ENCODE data around the gene ALK.

DNA sequence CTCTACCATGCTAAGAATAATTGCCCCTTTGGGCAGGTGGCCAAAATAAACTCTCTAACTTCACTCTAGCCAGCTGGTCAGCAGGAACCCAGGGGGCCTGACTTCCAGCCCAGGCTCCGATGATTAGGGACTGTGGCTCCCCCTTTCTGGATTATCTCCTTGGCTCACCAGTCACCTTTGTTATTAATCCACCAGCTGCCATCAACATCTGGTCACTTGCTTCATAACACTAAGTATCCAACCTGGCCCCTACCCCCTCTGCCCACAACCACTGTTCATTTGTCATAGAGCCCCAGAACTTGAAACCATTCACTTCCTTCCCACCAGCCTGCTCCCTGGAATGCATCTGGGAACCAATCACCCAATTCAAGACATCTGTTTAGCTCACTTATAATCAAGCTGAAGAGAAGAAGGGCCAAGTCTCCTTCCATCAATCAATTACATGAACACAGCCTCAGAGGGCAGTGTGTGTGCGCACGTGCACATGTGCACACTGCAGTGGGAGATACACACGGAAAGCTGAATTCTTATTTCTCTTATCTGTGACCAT, 215.1 kb downstream of the ALK start:
- no peak for TF ChIP-seq POLR2A (IDR thresholded peaks at IDR 0.05)
- TF ChIP-seq, protein P1, sequence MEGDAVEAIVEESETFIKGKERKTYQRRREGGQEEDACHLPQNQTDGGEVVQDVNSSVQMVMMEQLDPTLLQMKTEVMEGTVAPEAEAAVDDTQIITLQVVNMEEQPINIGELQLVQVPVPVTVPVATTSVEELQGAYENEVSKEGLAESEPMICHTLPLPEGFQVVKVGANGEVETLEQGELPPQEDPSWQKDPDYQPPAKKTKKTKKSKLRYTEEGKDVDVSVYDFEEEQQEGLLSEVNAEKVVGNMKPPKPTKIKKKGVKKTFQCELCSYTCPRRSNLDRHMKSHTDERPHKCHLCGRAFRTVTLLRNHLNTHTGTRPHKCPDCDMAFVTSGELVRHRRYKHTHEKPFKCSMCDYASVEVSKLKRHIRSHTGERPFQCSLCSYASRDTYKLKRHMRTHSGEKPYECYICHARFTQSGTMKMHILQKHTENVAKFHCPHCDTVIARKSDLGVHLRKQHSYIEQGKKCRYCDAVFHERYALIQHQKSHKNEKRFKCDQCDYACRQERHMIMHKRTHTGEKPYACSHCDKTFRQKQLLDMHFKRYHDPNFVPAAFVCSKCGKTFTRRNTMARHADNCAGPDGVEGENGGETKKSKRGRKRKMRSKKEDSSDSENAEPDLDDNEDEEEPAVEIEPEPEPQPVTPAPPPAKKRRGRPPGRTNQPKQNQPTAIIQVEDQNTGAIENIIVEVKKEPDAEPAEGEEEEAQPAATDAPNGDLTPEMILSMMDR (IDR thresholded peaks at IDR 0.05): no peak

All from thyroid gland (tissue), 4 donors.